Spinal cord (tissue), 10 donors: ENCODE results near the gene PFDN4. TPM values are rescaled to one million over a fixed set of nuclear protein-coding genes. Genes with fewer than 3 reads are reported as not detected.
A peak's percentile ranks its signal among the peaks of the same experiment; 100 is the strongest.

ENCODE experiments used
- DNase-seq, 6 donors: peaks; one replicate each; pipeline versions ENCODE4 v3.0.0 to v3.0.0-alpha.2; 2013 to 2015; ENCODE audit warnings: low spot score in 6 of 6, low read depth in 4 of 6
- H3K27ac ChIP-seq: one replicate; pipeline ENCODE4 v1.5.1; 2013; ENCODE audit warnings: low read depth, low read length, control low read depth
- H3K27me3 ChIP-seq: one replicate; pipeline ENCODE4 v1.6.1; 2013; ENCODE audit warnings: low read length; ENCODE audit not compliant: control insufficient read depth, insufficient read depth
- H3K36me3 ChIP-seq: one replicate; pipeline ENCODE4 v1.6.1; 2013; ENCODE audit warnings: low read length; ENCODE audit not compliant: control insufficient read depth, insufficient read depth
- H3K4me1 ChIP-seq: one replicate; pipeline ENCODE4 v1.6.1; 2013; ENCODE audit warnings: low read length; ENCODE audit not compliant: control insufficient read depth, insufficient read depth
- H3K4me3 ChIP-seq: one replicate; pipeline ENCODE4 v1.5.1; 2013; ENCODE audit warnings: low read depth, low read length, control low read depth
- H3K9me3 ChIP-seq: one replicate; pipeline ENCODE4 v1.6.1; 2013; ENCODE audit warnings: low read length; ENCODE audit not compliant: control insufficient read depth, insufficient read depth
- WGBS: methylation state at CpG from one replicate; pipeline ENCODE4 v1.1.5; 2013; ENCODE audit warnings: missing lambda C conversion rate; ENCODE audit not compliant: insufficient coverage; 5-methylcytosine and 5-hydroxymethylcytosine counted together
- long read RNA-seq, 4 donors: transcript quantifications; one replicate each; lab custom pipeline, GENCODE V29; 2026
- polyA plus RNA-seq, 2 donors: library from polyadenylated mRNA; unstranded; fragments of 120-200 nt; gene quantifications; one replicate each; pipeline ENCODE4 v1.2.1, GENCODE V29; 2013; ENCODE audit not compliant: insufficient read length in 2 of 2
- total RNA-seq, 2 donors: library from RNA; depleted of rRNA in 1 of 2; stranded (reverse); fragments of 120-200 nt in 1 of 2; fragments of >200 nt in 1 of 2; gene quantifications; one replicate each; pipeline versions ENCODE4 v1.2.3 to v1.2.4, GENCODE V29; 2013 to 2014
- donor health status: healthy.

Gene PFDN4
- total RNA-seq (10 to 100 TPM; 75.7 to 85.9 TPM), polyA plus RNA-seq (10 to 100 TPM; 69.8 to 89.7 TPM)
- long read RNA-seq, donor 1, transcript PFDN4-201 (4 exons, 1,462 nt), result major isoform, 76 of 105 reads
- long read RNA-seq, donor 1, partial matches to known transcripts, result 28 of 105 reads
- long read RNA-seq, donor 1, other reads (novel, unspliced or antisense), result 0 of 105 reads
- long read RNA-seq, donor 2, transcript PFDN4-201 (4 exons, 1,462 nt), result major isoform, 31 of 40 reads
- long read RNA-seq, donor 2, partial matches to known transcripts, result 8 of 40 reads
- long read RNA-seq, donor 2, other reads (novel, unspliced or antisense), result 0 of 40 reads
- long read RNA-seq, donor 3, transcript PFDN4-201 (4 exons, 1,462 nt), result major isoform, 38 of 38 reads
- long read RNA-seq, donor 3, partial matches to known transcripts, result 0 of 38 reads
- long read RNA-seq, donor 3, other reads (novel, unspliced or antisense), result 0 of 38 reads
- long read RNA-seq, donor 4, transcript PFDN4-201 (4 exons, 1,462 nt), result major isoform, 64 of 98 reads
- long read RNA-seq, donor 4, partial matches to known transcripts, result 33 of 98 reads
- long read RNA-seq, donor 4, other reads (novel, unspliced or antisense), result 0 of 98 reads

GRCh38 chr20:54207743-54208547 lies at the start of gene PFDN4:
Gene PFDN4, plus strand, starts transcription at chr20:54208087. Its CDS starts 14 bp downstream, at chr20:54208101.
- WGBS, result under 1% methylated on average over 74 of the region's 76 CpGs
- peaks cover 6% of the 10 kb centered on the region for H3K4me1 ChIP-seq
- H3K9me3 ChIP-seq, result no peaks in the 10 kb centered on the region
- no peaks in the 10 kb centered on the region for H3K27me3 ChIP-seq
- H3K27ac ChIP-seq, result peak within 1 kb of the TSS; percentile 93
- H3K36me3 ChIP-seq, result no peaks in the 10 kb centered on the region
- peak within 1 kb of the TSS; percentile 76 for H3K4me3 ChIP-seq
- peak; percentile 61 to 94 (median 78) for DNase-seq

DNA sequence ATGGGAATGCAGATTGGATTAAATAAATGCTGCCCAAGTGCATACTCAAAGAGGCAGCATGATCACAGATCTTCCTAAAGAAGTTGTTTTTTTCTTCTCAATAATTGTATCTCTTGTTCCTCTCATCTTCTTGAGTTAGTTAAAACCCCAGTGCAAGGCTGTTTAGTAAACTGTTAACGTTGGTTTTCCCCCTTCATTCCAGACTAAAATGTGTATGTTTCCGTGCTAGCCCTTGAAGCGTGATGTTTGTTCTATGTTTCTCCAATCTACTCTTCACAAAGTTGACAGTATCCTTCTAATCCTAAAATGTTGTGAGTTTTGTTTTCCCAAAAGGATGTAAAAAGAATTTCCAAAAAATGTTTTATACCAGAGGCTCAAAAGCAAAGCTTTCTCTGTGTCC lies 49.7 kb upstream of the PFDN4 start:
- Histone ChIP-seq H3K4me1 (no peaks in the 10 kb centered on the region), H3K9me3 (no peaks in the 10 kb centered on the region), H3K27ac (no peak overlapping the region), H3K27me3 (peaks cover 2% of the 10 kb centered on the region), H3K4me3 (no peak overlapping the region), H3K36me3 (no peaks in the 10 kb centered on the region)
- no CpG with 5 or more reads among the region's 3 CpGs for WGBS
- DNase-seq, result peak in 1 of 6 donors; percentile 28

DNA sequence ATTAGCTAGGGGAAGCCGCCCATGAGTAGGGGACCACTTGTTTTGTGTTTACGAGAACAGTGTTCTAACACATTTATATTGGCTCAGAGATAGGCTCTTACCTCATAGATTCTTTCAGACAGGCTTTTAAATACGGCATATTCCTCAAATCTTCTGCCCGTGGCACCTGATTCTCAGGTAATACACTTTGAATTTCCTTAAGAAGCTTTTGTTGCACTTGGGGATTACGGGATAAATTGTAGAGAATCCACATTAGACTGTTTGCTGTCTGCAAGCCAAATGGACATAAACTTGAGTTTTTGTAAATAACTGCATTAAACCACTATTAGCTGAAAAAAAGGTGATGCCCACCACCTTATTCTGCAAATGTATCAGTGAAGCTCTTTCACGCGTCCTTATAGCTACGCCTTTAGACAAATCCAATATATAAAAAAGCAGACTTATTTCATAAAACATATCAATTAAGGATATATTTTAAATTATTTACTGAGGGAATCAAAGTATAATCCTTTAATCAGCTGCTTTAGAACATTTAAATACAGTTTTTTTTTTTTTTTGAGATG lies 49.0 kb upstream of the PFDN4 start:
- WGBS, result 90% methylated on average over 2 of the region's 8 CpGs
- Histone ChIP-seq H3K4me1 (no peaks in the 10 kb centered on the region), H3K4me3 (no peak overlapping the region), H3K27me3 (peaks cover 2% of the 10 kb centered on the region), H3K9me3 (no peaks in the 10 kb centered on the region), H3K27ac (no peak overlapping the region), H3K36me3 (no peaks in the 10 kb centered on the region)
- no peak for DNase-seq

DNA sequence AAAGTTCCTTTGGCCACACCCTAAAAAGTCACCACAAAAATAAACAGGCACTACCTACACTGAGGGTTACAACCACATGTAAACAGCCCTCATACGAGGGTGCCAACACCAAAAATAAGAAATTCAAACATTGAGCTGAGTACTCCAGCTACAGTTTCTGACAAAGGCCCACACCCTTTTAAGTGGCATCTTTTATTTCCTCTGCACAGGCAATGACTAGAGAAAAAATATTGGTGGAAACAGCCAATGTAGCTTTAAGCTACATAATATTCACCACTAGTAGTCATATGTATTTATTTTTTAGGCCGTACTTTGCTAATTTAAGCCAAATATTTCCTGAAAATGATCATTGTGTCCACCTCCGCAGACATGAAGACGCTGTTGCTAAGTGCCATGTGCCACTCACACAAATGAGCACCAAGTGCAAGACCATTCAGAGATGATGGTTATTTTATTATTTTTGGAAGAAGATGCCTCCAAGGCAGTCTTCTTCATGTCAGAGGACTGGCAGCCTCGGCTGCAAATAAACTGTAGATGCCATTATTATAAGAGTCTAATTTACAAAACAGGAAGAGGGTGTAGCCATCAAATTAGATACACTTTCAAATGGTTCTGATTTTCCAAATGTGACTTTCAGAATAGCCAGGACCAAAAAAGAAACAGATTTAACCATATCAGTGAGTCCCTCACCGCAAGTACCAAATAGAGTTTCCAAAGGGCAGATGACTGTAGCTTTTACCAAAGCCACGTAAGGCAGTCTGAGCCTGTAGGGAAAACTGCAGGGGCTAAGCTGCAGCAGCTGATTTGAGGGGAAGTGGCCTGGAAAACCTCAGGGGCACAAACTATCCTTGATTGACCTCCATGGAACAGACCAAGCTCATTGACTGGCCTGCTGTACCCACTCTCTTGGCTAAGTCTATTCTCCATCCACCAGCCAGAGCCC lies 47.6 kb upstream of the PFDN4 start:
- H3K27me3 ChIP-seq, result peaks cover 2% of the 10 kb centered on the region
- DNase-seq, result no peak
- H3K36me3 ChIP-seq, result no peaks in the 10 kb centered on the region
- H3K27ac ChIP-seq, result no peak overlapping the region
- 100% methylated on average over 2 of the region's 7 CpGs for WGBS
- H3K9me3 ChIP-seq, result no peaks in the 10 kb centered on the region
- H3K4me1 ChIP-seq, result no peaks in the 10 kb centered on the region
- no peak overlapping the region for H3K4me3 ChIP-seq

DNA sequence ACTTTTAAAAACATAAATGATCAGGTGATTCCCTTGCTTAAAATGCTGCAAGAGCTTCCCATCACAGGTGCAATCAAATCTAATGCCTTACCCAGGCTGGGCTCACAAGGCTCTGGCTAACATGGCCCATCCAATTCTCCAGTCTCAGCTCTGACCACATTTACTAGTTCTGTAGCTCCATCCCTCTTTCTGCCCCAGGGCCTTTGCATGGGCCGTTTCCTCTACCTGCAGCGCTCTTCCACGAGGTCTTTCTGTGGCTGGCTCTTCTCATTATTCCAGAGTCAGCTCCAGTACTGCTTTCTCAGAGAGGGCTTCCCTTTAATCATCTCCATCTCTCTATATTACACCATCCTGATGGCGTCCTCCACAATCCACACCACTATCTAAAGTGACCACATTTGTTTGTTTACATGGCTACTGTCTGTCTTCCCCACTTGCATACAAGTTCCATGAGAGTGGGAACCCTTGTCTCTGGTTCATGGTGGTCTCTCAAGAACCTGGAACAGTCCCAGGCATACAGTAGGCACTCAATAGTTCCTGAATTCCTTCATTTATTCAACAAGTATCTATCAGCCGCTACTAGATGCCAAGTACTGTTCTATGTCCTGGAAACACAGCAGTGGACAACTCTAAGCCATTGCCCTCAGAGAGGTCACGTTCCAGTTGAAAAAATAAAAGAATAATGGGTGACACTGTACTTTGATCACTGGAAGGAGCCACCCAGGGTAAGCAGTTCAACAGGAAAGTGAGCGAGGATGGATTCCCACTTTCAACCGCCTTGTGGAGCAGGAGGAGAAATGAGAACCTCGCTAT lies 46.7 kb upstream of the PFDN4 start:
- H3K27ac ChIP-seq, result no peak overlapping the region
- DNase-seq, result no peak
- H3K4me1 ChIP-seq, result no peaks in the 10 kb centered on the region
- no peak overlapping the region for H3K4me3 ChIP-seq
- peaks cover 2% of the 10 kb centered on the region for H3K27me3 ChIP-seq
- 91% methylated on average over 5 of the region's 9 CpGs for WGBS
- no peaks in the 10 kb centered on the region for H3K36me3 ChIP-seq
- no peaks in the 10 kb centered on the region for H3K9me3 ChIP-seq

DNA sequence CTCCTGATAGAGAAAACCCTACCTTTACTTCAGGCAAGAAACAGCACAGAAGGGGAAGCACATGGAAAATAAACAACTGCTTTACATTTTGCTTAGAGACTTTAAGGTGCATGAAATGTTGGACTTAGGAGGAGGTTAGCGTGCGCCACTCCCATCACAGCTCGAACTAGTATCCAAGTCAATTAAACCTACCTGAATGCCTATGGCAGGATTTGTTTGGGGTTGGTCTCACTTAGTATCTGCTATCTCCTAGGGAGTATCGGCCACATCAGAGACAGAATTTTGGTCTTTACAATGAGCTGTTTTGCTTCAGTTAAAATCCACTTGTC lies 46.1 kb upstream of the PFDN4 start:
- Histone ChIP-seq H3K27ac (no peak overlapping the region), H3K4me1 (no peaks in the 10 kb centered on the region), H3K4me3 (no peak overlapping the region), H3K27me3 (peaks cover 2% of the 10 kb centered on the region), H3K36me3 (no peaks in the 10 kb centered on the region), H3K9me3 (no peaks in the 10 kb centered on the region)
- no CpG with 5 or more reads among the region's 4 CpGs for WGBS
- DNase-seq, result no peak

- 53% methylated on average over 9 of the region's 16 CpGs for WGBS
- DNase-seq, result peak in 2 of 6 donors; percentile 36 to 66
- H3K4me3 ChIP-seq, result no peak overlapping the region
- H3K36me3 ChIP-seq, result no peaks in the 10 kb centered on the region
- no peaks in the 10 kb centered on the region for H3K9me3 ChIP-seq
- H3K27me3 ChIP-seq, result no peaks in the 10 kb centered on the region
- no peaks in the 10 kb centered on the region for H3K4me1 ChIP-seq
- H3K27ac ChIP-seq, result no peak overlapping the region
Measured at GRCh38 chr20:54162378-54163009, 45.4 kb upstream of the PFDN4 start.

- no peak for DNase-seq
- H3K36me3 ChIP-seq, result no peaks in the 10 kb centered on the region
- 100% methylated on average over 1 of the region's 5 CpGs for WGBS
- H3K4me1 ChIP-seq, result no peaks in the 10 kb centered on the region
- H3K27me3 ChIP-seq, result peaks cover 7% of the 10 kb centered on the region
- H3K9me3 ChIP-seq, result no peaks in the 10 kb centered on the region
- no peak overlapping the region for H3K4me3 ChIP-seq
- no peak overlapping the region for H3K27ac ChIP-seq
Measured at GRCh38 chr20:54163402-54163801, 44.5 kb upstream of the PFDN4 start.
